ENCODE results near the gene ENDOV.

ENDOV gene

DNA sequence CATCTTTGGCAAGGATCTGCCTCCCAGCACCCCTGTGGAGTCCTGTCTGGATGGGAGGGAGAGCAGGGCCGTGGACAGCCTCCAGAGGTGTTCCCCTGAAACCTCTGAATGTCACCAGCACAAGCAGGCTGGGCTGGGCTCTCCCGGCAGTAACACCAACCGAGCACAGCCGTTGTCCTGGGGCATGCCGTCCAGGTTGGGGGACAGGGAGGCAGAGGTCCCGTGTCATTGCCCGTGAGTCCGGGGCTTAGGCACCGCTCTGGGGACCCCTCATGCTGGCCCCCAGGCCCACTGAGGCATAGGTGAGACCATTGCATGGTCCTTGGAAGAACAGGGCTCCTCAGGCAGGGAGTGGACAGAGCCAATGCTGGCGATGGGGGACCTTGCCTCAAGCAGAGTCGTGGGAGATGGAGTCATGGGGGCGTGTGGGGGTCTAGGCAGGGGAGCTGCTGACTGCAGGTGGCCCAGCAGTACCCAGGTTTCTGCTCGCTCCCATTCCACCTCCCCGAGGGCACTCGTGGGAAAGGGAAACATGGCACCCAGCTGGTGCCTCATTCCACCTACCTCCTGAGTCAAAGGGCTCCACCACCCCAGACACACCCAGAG, 17.5 kb downstream of the ENDOV start:
- no peak for DNase-seq

DNA sequence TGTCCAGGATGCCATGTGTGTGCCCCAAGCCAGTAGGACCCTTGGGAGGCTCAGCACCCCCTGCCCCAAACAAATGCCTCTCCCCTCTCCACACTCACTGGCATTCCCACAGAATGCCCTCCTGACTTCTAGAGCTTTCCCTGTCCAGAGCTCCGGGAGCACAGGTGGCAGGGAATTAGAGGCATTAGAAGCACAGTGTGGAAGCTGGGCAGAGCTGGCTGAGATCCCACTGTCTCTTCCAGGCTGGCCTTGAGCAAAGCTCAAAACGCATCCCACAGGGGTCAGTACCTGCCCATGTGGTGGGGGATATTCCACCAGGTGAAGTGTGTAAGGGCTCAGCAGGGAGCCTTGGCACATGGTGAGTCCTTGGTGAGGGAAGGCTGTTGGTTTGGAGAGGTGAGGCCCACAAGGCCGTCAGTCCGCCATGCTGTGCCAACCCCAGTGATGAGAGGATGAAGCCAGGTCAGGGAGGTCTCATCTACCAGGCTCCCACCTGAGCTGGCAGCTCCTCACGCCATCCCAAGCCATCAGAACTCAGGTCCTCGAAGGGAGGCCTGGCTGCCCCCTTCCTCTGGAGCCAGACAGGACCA, 18.1 kb downstream of the ENDOV start:
- no peak for DNase-seq

DNA sequence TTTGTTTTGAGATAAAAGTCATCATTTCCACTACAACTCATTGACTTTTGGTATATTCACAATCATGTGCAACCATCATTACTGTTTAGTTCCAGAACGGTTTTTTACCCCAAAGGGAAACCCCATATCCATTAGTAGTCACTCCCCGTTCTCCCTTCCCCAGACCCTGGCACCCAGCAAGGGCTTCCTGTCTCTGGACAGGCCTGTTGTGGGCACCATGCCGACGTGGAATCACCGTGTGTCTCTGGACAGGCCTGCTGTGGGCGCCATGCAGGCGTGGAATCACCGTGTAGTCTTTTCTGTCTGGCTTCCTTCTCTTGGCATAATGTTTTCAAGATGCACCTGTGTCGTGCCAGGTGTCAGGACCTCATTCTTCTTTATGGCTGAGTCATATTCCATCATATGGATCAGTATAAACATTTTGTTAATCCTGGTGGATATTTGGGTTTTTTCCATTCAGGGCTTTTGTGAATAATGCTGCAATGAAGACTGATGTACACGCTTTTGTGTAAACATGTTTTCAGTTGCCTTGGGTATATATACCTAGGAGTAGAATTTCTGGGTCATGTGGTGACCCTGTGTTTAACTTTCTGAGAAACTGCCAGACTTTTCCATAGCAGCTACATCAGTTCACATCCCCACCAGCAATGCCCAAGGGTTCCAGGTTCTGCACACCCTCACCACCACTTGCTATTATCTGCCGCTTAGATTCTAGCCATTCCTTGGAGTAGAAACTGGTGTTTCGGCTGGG, 19.1 kb downstream of the ENDOV start:
- no peak for DNase-seq

DNA sequence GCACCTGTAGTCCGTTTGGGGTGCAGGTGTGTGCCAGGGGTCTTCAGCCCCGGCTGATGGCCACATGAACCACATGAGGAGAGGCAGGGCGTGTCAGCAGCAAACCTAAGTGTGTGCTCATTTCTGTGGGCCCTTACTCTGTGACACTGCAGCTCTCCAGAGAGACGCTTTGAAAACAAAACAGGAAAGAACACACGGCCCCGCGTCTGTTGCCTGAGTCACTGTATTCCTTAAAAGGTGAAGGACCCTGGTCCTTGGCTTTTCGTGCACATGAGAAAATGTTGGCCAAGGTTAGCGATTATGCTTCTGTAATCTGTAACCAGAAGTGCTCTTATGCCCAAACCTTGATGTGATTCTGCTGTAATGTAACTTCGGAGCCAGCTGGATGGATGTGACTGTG, 22.6 kb downstream of the ENDOV start:
- DNase-seq: no peak

DNA sequence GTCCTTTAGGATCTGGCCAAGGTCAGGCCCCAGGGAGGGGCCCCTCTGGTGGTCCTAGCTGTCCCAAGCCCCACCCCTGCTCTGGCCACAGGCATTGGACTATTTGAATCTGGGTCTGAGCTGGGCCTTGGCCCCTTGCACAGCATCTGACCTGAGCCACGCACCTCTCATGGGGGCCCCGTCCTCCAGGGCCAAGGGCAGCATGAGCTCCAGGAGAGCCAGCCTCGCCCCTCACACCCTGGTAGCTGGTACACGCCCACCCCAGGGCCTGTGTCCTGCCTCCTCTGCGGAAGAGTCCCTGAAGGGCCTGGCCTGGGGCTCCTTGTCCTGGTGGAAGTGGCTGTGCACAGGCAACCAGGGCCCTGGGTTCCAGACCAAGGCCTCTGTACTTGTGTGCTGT, 23.8 kb downstream of the ENDOV start:
- no peak for DNase-seq

DNA sequence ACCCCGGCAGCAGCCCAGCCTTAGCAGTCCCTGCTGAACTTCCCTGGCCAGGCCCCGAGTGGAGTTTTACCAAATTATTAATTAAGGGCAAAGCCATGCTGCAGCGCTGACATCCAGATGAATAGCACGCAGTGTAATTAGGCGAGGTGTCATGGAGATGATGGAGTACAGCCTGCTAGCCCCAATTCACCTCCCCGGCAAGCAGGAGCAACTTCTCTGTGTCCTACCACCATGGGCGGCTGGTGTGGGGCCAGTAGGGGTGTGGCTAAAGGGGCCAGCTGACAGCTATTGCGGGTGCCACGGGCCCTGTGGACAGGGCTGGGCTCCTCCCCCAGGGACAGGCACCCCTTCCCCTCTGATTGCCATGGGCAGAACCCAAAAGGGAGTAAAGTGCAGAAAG, 24.5 kb downstream of the ENDOV start:
- no peak for DNase-seq

- DNase-seq: peak; percentile 18 to 39
Observed at GRCh38 chr17:80441133-80441578, 26.2 kb downstream of the ENDOV start.

DNA sequence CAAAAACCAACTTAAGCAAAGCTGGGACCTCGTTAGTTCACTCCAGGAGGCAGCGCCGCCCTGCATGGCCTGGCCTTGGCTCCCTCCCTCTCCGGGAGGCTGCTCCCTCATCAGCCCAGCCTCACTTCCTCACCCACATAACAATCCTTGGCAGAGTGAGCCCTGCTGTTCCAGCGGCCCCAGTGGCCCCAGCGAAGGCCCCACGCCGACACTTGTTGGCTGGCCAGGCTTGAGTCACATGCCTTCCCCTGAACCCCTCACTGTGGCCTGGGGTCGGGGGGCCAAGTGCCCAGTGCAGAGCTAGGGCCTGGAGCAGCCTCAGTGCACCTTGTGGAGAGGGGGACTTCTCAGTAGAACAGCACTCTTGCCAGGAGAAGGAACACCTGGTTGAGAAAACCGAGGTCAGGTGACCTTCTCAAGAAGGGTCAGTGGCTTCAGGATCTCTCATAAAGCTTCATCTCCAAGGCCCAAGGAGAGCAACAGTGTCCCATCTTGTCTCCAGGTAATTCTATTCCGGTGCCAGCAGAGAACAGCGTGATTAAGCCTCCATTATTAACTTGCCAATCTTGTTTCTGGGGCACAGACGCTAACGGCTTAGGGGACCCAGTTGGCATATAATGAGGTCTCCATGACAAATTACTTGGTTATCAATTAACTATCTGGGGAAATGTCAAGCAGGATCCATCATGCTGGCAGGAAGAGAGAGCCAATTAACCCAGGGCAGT, 26.8 kb downstream of the ENDOV start:
- DNase-seq: no peak

DNA sequence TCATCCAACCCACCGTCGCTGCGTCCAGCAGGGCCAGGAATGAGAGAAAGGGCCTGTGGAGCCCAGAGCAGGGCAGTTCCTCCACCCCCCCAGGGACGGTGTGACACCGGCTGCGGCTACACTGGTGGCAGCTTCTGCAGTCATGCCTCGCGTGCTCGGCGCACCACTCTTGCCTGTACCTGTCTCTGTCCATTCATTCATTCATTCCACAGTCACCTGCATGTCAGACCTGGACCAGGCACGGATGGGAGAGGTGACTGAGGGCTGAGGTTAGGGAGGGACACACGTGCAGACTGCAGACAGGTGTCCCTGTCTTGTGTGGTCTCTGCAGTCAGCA, 27.3 kb downstream of the ENDOV start:
- no peak for DNase-seq

- no peak for DNase-seq
Observed at GRCh38 chr17:80442764-80443163, 27.8 kb downstream of the ENDOV start.

- no peak for DNase-seq
Observed at GRCh38 chr17:80443498-80443897, 28.5 kb downstream of the ENDOV start.

DNA sequence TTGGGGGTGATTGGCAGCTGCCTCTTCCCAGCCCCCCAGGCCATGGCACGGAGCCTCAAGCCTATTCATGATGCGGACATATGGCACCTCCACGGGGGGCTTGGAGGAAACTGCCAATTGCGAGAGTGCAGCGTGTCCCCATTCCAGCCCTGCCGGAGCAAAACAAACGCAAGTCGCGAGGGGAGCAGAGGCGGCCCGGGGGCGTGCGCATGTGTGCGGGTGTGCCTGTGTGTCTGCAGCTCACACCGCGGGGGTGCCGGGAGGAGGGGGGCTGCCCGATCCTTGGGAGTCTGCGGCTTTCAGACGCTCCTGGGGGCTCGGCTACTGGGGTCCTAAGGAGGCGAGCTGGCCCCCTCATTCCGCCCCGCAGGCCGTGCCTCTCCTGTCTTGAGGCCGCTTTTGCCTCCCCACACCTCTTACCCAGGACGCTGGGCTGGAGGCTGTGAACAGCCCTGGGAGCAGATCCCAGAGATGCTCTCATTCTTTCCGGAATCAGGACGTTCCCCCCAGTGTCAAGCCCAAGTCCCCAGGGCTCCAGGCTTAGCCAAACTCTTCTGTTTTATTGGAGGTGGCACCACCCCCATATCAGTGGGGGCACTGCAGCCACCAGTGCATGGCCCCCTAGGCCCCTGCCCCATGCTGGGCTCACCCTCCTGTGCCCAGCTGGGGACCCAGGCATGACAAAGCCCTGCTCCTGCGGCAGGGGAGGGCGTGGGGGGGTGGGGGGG, 29.1 kb downstream of the ENDOV start:
- no peak for DNase-seq

DNA sequence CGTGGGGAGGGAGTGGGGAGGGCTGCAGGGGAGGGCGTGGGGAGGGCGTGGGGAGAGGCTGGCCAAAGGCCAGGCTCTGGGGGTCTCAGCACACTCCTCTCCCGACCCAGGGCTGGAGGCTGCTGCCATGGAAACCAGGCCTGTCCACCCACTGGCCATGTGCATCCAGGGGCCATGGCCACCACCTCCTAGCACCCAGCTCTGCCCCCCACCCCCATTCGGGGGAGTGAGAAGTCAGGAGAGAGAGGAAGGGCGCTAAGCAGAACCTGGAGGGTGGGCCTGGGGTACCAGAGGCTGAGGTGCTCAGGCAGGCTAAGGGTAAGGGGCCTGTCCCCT, 29.6 kb downstream of the ENDOV start:
- DNase-seq: no peak

DNA sequence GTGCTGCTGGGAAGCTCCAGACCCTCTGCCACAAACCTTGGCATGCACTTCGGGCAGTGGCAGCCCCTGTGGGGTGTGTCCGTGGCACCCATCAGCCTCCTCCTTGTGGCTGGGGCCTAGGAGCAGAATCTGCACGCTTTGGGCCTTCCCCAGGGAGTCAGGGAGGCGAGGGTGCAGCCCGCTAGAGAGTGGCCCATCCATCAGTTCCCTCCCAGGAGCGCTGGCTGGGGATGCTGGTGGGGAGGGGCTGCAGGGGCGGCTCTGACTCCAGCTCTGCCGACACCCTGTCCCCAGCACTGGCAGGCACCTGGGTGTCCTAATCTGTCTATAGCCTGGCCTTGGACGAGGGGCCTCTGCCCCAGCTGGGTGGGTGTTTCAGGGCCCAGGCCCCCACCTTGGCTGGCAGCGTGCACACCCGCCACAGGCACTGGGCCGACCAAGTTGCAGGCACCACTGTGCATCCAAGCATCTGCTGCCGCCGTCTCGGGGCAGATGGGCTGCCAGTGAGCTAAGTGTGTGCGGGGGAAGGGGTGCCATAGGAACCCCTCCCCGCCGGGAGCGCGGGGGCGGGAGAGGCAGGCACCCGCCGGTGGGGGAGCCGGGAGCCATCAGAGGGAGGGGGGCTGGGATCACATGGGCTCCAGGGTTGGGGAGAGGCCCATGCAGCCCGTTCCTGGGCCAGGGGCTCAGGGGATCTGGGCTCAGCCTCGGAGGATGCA, 30.2 kb downstream of the ENDOV start:
- DNase-seq: no peak

GRCh38 chr17:80445726-80446110, 30.8 kb downstream of the ENDOV start:
- no peak for DNase-seq

- DNase-seq: no peak
Observed at GRCh38 chr17:80446645-80447405, 31.9 kb downstream of the ENDOV start.

DNA sequence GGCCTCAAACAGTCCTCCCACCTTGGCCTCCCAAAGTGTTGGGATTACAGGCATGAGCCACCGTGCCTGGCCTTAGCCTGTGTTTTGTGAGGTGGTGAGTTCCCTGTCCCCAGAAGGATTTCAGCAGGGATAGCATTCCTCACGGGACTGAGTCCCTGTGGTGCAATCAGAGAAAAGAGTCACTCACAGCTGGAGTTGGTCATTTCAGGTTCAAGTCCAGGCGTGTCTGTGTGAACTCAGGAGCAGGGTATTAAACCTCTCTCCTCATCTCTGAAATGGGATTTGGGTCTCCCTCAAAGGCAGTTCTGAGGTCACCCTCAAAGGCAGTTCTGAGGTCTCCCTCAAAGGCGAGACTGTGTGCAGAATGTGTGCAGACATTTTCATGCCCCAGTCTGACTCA, 32.8 kb downstream of the ENDOV start:
- DNase-seq: no peak

DNA sequence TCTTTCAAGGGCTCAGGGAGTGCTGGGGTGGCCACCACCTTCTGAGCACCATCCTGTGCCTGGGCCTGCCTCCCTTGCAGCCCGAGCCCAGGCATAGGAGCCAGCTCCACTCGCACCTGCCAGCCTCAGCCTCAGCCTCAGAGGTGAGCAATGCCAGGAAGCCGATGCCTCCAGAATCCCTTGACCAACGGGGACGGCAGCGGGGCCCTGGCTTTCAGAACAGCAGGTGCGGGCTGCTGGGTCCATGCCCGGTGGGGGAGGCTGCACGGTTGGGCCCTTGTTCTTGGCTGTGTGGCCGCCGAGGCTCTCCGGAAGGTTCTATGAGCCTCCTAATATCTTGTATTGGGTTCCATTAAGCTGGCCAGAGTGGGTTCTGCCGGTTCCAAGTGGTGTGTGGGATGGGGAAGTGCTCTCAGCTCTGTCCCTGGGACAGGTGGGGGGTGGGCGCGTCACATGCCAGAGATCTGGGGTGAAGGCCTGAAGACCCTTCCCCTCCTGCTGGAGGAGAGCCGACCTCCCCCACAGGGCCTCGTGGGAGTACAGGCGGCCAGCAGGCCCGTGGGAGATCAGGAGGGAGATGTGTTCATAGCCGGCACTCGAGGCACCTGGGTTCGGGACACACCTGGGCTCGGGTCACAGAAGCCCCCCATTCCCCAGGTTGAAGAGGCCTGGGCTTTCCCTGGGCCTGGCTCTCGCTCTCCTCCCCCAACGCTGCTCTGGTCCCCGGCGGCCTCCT, 34.4 kb downstream of the ENDOV start:
- DNase-seq: no peak

DNA sequence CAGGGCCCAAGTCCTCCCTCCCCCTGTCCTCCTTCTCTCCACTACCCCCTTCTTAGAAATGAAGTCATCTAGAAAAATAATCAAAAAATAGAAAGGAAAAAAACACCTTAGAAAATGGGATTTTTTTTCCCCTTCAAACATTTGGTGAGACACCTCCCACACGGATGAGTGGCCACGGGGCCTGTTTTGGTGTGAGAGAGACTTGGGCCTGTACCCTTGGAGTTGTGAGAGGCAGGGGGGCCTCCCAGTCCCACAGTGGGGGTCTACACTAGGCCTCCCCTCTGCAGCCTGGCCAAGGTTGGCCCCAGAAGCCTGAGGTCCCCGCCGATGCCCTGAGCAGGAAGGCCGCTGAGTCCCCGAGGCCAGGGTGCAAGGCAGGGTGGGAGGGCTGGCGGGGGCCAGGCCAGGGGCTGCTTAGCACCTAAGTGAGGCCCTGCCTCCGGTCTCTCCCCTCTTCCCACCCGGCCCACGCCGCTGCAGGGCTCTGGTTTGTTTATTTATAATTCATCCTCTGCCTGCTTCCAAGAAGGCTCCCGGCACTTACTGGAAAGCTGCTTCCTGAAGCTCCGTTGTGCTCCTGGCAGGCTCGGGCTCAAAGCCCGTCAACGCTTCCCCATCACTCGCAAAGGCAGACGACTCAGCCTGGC, 35.1 kb downstream of the ENDOV start:
- no peak for DNase-seq

GRCh38 chr17:80451104-80451775, 36.3 kb downstream of the ENDOV start:
- no peak for DNase-seq
